ENCODE data around the gene CATSPERD. TPM values are rescaled to one million over a fixed set of nuclear protein-coding genes. Genes with fewer than 3 reads are reported as not detected.
"Not testable (repeated sequence)": the region's sequence is repeated elsewhere in the genome, so short reads cannot be mapped to it uniquely, and the experiment has no call there.

CATSPERD gene
- total and polyA plus RNA-seq, 8 donors, result 0.31 to 2.7 (median 1.2) TPM; not detected in 2

DNA sequence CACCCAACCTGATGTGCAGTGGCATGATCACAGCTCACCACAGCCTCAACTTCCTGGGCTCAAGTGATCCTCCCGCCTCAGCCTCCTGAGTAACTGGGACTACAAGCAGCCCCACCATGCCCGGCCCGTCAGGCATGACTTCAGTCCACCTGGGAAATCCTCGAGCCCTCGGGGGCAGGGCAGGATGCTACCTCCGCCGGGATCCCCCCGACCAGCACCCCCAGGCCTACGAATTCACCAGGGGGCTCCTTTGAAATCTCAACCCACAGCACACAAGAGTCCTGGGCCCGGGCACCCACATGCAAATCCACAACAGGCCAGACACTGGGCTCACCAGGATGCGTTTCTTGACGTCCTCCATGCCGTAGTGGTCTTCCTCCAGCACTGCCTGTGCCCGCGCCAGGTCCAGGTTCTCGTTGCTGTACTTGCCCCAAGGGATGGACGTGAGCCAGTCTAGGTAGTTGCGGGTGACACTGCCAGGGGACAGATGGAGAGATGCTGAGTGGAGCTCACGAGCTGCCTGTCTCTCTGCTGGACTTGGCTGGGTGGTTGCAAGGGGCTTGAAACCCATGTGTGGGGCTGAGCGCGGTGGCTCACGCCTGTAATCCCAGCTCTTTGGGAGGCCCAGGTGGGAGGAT, 19.9 kb upstream of the CATSPERD start:
- no peak for ATAC-seq
- TF ChIP-seq, protein P1, sequence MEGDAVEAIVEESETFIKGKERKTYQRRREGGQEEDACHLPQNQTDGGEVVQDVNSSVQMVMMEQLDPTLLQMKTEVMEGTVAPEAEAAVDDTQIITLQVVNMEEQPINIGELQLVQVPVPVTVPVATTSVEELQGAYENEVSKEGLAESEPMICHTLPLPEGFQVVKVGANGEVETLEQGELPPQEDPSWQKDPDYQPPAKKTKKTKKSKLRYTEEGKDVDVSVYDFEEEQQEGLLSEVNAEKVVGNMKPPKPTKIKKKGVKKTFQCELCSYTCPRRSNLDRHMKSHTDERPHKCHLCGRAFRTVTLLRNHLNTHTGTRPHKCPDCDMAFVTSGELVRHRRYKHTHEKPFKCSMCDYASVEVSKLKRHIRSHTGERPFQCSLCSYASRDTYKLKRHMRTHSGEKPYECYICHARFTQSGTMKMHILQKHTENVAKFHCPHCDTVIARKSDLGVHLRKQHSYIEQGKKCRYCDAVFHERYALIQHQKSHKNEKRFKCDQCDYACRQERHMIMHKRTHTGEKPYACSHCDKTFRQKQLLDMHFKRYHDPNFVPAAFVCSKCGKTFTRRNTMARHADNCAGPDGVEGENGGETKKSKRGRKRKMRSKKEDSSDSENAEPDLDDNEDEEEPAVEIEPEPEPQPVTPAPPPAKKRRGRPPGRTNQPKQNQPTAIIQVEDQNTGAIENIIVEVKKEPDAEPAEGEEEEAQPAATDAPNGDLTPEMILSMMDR (IDR thresholded peaks at IDR 0.05), result no peak
- Histone ChIP-seq H3K4me1 (no peaks in the 10 kb centered on the region), H3K27me3 (no peaks in the 10 kb centered on the region), H3K4me3 (no peak overlapping the region), H3K36me3 (peaks cover 0 to 83% of the 10 kb centered on the region in 2 donors), H3K27ac (no peak overlapping the region), H3K9me3 (no peaks in the 10 kb centered on the region)
- intact Hi-C loops (cut with DNase I), result no loop called here
- no peak for DNase-seq

DNA sequence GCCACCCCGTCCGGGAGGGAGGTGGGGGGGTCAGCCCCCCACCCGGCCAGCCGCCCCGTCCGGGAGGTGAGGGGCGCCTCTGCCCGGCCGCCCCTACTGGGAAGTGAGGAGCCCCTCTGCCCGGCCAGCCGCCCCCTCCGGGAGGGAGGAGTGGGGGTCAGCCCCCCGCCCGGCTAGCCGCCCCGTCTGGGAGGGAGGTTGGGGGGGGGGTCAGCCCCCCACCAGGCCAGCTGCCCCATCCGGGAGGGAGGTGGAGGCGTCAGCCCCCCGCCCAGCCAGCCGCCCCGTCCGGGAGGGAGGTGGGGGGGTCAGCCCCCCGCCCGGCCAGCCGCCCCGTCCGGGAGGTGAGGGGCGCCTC, 18.4 kb upstream of the CATSPERD start:
- H3K27ac ChIP-seq; ATAC-seq; intact Hi-C loops (cut with DNase I); H3K27me3 ChIP-seq; H3K9me3 ChIP-seq; DNase-seq; H3K4me1 ChIP-seq; H3K4me3 ChIP-seq: not testable (repeated sequence)
- peaks cover 0 to 83% of the 10 kb centered on the region in 2 donors for H3K36me3 ChIP-seq

DNA sequence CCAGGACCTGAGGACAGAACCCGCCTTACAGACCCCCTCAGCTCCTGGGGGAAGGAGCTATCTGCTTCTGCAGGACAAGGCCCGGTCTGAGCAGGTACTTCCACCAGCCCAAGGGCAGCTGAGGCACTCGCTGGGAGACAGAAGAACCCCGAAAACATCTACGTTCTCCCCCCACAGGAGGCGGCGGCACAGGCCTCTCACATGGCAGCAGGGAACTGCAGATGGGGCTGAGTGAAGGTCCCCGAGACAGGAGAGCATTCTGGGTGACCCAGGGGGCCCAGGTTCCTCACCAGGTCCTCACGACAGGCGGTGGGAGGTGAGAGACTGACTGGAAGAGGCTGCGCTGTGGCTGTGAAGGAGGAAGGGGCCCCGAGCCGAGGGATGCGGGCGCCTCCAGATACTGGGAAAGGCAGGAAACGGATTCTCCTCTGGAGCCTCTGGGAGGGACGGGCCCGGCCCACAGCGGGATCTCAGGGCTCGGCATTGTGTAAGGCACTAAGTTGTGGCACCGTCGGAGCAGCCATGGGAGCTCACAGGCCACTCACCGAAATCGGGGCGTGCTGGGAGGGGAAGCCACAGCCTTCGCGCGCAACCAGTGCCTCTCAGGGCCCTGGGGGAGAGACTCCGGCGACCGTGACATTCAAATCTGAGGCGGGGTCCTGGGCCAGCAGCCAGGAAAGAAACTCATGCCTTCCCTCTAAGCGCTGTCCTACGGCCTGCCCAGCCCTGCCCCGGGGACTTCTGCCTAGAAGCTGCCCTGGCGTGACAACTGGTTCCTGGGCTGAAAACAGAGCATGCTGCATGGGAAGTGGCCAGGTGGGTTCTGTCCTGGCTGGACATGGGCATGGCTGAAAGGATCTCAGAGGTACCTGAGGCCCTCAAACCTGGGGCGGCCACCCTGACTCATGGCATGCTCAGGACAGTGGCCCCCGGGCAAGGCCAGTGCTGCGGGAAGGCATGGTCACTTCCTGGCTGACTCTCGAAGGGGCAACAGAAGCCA, 16.3 kb upstream of the CATSPERD start:
- H3K4me1 ChIP-seq, result no peaks in the 10 kb centered on the region
- H3K27ac ChIP-seq, result no peak overlapping the region
- peaks cover 0 to 86% of the 10 kb centered on the region in 2 donors for H3K36me3 ChIP-seq
- H3K4me3 ChIP-seq, result no peak overlapping the region
- DNase-seq, result peak in 1 of 4 donors; percentile 71
- no peaks in the 10 kb centered on the region for H3K9me3 ChIP-seq
- no peak for ATAC-seq
- H3K27me3 ChIP-seq, result no peaks in the 10 kb centered on the region
- TF ChIP-seq, protein P1 (IDR thresholded peaks at IDR 0.05), result no peak
- intact Hi-C loops (cut with DNase I), result no loop called here

DNA sequence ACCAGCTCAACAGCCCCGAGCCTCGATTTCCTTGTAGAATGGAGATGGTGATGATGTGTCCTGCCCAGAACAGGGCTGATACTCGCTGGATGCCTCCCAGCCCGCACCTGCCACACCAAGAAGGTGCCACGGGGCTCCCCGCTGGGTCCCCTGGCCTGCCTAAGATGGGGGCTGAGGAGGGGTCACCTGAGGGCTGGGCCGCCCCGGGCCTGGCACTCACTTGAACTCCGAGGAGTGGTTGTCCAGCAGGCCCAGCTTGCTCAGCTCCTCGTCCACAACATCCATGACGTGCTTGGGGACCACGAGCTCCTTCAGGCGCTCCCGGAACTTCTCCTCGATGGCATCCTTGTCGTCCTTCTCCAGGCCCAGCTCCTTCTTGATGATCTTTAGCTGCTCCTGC, 14.9 kb upstream of the CATSPERD start:
- TF ChIP-seq, protein P1 (IDR thresholded peaks at IDR 0.05), result no peak
- ATAC-seq (no peak), DNase-seq (peak in 1 of 4 donors; percentile 76)
- H3K36me3 ChIP-seq, result peaks cover 0 to 86% of the 10 kb centered on the region in 2 donors
- no peaks in the 10 kb centered on the region for H3K9me3 ChIP-seq
- intact Hi-C loops (cut with DNase I), result no loop called here
- no peaks in the 10 kb centered on the region for H3K27me3 ChIP-seq
- H3K4me3 ChIP-seq, result no peak overlapping the region
- no peaks in the 10 kb centered on the region for H3K4me1 ChIP-seq
- H3K27ac ChIP-seq, result no peak overlapping the region

DNA sequence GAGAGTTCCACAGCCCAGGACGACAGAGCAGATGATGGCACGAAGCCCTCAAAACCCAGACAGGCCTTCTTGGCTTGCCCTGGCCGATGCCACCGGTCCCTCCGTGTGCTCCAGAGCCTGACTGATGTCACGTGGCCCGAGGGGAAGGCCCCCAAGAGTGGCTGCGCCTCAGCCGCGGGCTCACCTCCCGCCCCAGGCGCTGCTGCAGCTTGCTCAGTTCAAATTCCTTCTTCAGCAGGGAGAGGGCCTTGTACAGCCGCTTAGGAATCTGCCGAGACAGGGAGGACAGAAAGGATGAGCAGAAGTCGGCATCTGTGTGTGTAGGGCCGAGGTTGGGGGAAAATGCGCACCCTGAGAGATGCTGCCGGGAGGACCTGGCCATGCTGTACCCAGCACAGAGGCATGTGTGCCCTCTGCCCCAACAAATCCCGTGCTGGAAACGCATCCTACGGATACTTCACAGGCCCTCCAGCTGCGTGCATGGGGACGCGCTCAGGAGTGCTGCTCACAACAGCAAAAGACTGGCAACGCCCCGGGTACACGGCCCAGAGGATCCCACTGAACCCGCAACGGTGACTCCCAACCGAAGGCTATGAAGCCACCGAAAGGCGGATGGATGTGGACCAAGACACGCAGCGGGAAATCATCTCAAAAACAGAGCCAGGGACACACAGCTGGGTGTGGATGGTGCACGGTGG, 13.4 kb upstream of the CATSPERD start:
- Histone ChIP-seq H3K4me3 (no peak overlapping the region), H3K4me1 (no peaks in the 10 kb centered on the region), H3K36me3 (peaks cover 0 to 91% of the 10 kb centered on the region in 2 donors), H3K27me3 (no peaks in the 10 kb centered on the region), H3K9me3 (no peaks in the 10 kb centered on the region), H3K27ac (no peak overlapping the region)
- TF ChIP-seq, protein P1 (IDR thresholded peaks at IDR 0.05), result no peak
- intact Hi-C loops (cut with DNase I), result no loop called here
- ATAC-seq (no peak), DNase-seq (peak in 1 of 4 donors; percentile 54)

Data from left lung (tissue), 10 donors.